GM21825 (cell line): ENCODE measurements around the gene DDAH1.
A peak's percentile ranks its signal among the peaks of the same experiment; 100 is the strongest.
"Not testable (repeated sequence)": the region's sequence is repeated elsewhere in the genome, so short reads cannot be mapped to it uniquely, and the experiment has no call there.

Source experiments
- ATAC-seq: cut with Tn5 transposase; IDR thresholded peaks from one replicate; pipeline ENCODE4 v1.9.1; 2021; ENCODE audit warnings: mild to moderate bottlenecking, moderate library complexity; ENCODE audit not compliant: unreplicated experiment

DDAH1 gene

DNA sequence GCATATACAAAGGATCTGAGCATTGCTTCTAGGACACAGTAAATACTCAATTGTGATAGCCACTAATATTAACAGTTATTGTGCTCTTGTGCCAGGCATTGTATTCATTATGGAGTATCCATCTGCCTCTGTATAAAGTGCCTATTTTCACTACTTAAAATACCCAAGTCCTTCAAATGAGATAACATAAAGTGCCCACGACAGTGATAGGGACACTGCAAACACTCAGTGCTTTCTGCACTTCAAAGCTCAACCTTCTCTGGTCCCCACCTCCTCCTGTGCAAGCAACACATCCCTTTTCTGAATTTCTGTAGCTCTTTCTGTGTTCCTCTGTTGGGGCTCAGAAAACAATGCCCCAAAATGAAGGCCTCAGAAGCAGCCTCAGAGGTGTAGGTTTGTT lies 6.6 kb upstream of the DDAH1 start:
- no peak for ATAC-seq

GRCh38 chr1:85470130-85470529 lies 5.2 kb upstream of the DDAH1 start:
- not testable (repeated sequence) for ATAC-seq

- ATAC-seq: no peak
Observed at GRCh38 chr1:85467929-85468540, 3.1 kb upstream of the DDAH1 start.

GRCh38 chr1:85467036-85467435 lies 2.1 kb upstream of the DDAH1 start:
- ATAC-seq: no peak

- ATAC-seq: no peak
Observed at GRCh38 chr1:85465786-85466134, 801 bp upstream of the DDAH1 start.

- peak; percentile 60 for ATAC-seq
Observed at GRCh38 chr1:85464497-85465098, 361 bp downstream of the DDAH1 start.

GRCh38 chr1:85463731-85464496 lies 1.0 kb downstream of the DDAH1 start:
- ATAC-seq: no peak

DNA sequence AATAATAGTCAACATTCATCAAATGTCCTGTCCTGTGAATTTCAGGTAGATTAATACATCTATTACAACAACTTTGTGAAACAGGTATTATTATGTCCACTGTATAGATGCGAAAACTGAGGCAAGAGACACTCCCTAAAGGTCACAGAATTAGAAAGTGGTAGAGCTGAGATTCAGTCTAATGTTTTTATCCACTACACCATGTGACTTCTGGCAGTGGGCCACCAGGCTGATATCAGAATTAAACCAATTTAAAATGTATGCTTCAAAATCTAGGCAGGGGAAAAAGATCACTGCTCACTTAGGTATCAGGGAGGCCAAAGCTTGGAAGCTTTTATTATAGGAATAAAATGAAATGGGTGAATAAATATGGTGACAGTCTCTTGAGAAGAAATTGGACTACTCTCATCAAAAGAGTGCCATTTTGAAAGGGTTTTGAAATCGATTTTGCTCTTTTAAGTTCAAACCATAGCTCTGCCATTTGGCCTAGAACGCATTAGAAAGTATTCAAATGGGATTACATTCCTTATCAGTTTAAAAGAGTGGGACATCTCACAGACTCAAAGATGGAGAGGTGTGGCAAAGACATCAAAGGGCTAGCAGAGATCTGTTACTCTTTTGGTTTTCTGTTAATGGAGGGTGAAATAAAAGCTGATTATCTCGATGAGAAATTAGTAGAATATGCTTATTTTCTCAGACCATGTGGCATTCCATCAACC lies 1.9 kb downstream of the DDAH1 start:
- no peak for ATAC-seq

DNA sequence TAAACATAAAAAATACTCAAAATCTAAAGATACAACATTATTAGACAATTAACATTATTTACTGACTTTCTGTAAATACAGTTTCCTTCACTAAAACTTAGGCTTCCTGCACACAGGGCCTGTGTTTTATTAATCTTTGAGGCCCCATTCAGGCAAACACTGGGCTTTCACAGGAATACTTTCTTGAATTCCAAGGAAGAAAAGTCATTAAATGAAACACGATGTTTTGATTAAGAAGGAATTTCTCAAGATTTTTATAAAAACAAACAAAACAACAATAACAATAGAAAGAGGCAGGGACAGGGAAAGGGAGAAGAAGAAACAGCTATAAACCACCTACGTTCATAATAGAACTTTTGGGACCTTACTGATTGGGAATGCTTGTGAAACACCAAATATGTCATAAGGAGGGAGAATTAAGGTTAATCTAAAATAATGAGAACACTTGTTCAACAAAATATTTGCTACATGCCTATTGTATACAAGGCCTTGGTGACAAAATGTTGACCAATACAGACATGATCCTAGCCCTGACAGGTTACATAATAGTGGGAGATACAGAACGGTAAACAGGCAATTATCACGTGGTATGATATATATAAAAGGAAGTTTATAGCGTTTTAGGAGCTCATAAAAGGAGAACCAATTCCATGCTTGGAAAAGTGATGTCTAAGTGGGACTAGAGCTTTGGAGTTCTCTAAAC lies 3.6 kb downstream of the DDAH1 start:
- ATAC-seq: no peak

DNA sequence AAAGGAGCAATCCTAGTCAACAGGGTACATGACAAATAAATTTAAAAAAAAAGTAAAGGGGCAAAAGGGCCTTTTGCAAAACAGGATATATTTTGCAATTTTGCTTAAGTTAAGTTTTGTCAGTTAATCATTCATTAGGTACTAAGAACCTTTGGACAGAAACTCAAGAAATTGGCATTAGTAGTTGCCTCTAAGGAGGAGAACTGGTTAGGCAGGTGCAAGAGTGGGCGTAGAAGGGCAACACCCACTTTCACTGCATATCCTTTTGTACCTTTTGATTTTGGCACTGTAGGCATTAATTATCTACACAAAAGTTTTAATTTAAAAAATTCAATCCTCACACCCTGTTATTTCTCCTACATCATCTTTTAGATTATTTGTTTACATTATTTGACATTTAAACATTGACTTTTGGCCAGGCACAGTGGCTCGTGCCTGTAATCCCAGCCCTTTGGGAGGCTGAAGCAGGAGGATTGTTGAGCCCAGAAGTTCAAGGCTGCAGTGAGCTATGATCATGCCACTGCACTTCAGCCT lies 4.3 kb downstream of the DDAH1 start:
- no peak for ATAC-seq

GRCh38 chr1:85459290-85459689 lies 5.7 kb downstream of the DDAH1 start:
- ATAC-seq: no peak

DNA sequence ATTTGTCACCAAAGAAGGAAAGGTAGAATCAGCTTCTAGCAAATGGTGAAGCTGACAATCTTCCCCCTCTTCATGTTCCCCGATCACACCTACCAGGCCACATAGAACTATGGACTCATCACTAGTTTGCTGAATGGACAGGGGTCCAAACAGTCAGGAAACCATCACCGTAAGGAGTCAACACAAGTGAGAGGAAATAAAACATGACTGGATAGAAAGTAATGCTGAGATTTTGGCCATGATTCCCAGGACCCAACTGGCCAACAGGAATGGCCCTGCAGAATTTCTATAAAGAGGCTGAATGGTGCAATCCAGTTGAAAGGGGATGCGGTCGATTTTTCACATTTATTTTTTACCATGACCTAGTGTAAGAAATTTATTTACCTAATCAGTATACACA lies 10.7 kb downstream of the DDAH1 start:
- ATAC-seq: no peak

DNA sequence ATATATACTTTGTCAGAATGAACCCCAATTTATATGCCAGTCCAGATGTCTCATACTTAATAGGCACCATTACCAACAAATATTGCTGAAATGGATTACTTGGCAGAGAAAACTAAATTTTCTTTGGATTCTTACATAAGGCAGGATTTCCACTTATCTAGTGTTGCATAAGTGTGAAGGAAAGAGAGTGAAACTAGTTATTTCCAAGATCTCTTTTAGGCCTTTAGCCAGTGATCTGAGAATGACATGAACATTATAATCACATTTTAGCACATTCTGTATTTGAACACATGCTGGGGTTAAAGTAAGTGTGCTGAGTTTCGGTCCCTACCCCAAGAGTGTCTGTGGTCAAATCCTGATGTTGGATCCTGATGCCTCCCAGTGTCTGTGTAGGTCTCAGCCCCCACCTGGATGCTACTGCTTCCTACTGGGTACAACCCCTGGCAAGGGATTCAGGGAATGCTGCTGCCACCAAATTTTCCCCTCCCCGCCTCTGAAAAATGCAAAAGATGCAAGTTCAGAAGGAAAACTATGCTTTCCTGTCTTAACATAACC lies 11.2 kb downstream of the DDAH1 start:
- ATAC-seq: no peak

DNA sequence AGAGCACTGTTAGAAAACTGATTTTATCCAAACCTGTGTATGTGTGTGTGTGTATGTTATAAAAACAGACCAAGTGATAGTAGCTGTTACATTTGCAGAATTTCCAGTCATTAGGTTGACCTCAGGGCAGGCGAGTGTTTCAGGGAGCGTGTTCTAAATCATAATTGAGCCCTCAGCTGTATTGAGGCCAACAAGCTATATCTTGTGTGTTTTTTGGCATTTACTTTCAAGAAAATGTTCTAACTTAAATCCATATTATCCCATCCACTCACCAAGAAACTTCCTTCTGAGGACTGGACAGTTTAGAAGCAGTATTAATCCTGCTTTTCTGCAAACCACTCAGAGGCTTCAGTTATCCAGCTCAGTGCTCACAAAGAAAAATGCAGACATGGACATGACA lies 12.0 kb downstream of the DDAH1 start:
- ATAC-seq: no peak

DNA sequence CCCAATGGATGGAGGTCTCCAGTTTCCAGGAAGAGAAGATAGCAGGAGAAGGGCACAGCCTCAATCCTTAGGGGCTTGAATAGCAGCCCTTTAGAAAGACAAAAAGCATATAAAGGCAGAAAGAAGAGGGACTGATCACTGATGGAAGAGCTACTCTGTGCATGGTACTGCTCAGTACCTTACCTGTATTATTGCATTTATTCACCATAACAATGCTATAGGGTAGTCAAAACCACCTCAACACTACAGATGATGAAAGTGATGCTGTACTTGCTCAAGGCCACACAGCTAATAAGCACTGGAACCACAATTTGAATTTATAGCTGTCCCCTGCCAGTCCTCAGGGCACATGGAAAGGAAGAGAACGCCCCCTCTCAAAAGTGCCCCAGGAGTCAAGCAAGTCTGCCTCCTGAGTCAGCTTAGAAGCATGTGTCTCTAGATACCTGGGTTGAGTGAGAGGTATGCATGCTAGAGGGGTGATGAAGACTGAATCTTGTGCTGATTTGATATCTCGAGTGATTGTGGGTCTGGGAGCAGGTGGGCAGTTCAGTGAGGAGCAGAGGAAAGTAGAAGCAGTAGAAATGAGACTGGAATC lies 13.6 kb downstream of the DDAH1 start:
- ATAC-seq: no peak

DNA sequence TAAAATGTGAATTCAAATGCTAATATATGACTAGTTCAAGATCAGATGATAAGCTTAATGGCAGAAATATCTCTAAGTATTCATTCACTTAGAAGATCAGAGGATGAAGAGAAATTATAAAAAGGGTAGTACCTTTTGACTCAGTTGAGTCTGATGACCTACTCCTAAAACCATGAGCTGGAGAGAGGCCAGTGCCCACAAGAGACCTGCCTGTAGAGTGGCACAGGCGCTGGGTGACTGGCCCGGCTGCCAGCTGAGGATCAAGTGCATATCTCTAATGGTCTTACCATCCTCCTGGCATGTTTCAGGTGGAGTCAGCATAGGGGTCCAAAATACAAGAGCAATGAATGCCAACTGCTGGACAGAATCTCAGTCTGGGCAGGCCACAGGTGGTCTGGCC lies 14.1 kb downstream of the DDAH1 start:
- no peak for ATAC-seq

GRCh38 chr1:85449356-85449755 lies 15.6 kb downstream of the DDAH1 start:
- no peak for ATAC-seq

DNA sequence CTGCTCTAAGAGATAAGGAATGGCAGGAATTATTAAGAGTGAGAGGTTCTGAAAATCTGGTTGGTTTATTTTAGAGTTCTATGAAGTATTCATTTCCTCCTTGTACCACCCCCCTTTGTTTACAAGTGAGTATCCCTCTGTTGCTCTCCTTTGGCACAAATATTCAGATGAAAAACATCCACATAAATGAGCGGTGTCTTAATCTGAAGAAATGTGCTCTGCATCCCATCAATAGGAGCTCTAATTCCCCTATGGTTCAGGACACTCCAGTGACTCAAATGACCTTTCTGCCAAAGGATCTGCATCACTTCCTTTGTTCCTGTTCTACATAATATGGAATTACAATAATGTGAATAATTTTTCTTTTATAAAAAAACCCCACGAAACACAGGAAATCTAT lies 16.6 kb downstream of the DDAH1 start:
- no peak for ATAC-seq

DNA sequence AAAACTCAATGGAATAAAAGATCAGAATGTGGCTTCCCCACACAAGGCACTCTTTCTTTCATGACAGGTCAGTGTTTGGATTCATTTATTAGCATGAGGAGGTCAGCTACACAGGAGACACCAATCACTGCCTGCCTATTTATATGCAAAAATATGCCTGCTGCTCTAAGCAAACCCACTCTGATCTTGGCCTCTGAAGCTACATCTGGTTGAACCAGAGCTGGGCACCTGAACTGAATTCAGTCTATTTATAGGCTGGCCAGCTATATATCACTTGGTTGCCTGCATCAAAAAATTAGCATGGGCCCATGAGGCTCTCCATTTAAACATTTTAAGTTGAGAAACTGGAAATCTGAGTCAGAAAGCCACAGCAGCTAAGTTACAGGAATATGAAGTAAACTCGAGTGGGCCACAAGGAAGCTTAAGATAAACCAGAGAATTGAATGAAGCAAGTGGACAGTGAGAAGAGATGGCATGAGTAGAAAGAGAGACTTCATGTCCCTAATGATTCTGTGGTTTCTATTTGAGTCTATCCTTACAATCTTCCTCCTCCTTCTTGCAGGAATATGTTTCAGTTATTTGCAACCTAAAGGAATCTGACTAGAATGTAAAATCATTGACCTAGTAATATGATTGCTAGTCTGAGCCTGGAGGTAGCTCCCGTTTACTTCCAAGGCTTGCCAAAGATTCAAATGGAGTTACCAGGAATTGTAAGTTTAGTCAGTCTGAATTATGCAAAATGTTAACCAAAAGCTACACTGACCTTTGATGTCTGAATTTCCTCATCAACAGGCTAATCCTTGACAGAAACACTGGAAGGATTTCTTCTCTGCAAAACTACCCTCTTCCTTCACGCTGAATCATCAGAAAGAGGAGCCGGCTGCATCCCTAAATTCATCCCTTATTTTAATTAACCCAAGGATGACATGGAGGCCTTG lies 17.7 kb downstream of the DDAH1 start:
- no peak for ATAC-seq
